HEK293 (cell line): Measurements from ENCODE around the gene MRPL32.

Experiments used
- CTCF ChIA-PET: fragments of 350-600 bp; formaldehyde crosslinking; extraction: SDS; loops from one replicate; lab custom pipeline; 2021; ENCODE audit warnings: antibody characterized with exemption; lab: Yijun Ruan, JAX
- POLR2A ChIA-PET: fragments of 300-600 bp; formaldehyde crosslinking; extraction: SDS; loops from one replicate; lab custom pipeline; 2020; ENCODE audit warnings: antibody characterized with exemption, inconsistent platforms; lab: Yijun Ruan, JAX
- H3K27ac ChIP-seq: fragments of 200-500 bp; sonication (Bioruptor generic); 2 replicates; pipeline ENCODE4 v1.5.1; 2014; ENCODE audit warnings: low read depth, low read length, control low read depth, inconsistent platforms; ENCODE audit errors: extremely low read depth
- H3K36me3 ChIP-seq, 2 experiments: fragments of 200-500 bp in 1 of 2; sonication (Bioruptor generic) in 1 of 2; 1 replicate in 1 of 2; 2 replicates in 1 of 2; pipeline ENCODE4 v1.5.1; 2014 to 2017; ENCODE audit warnings: inconsistent platforms in 2 of 2, low read length in 2 of 2; ENCODE audit not compliant: control insufficient read depth in 2 of 2, insufficient read depth in 1 of 2
- H3K4me1 ChIP-seq: fragments of 200-500 bp; sonication (Bioruptor generic); 2 replicates; pipeline ENCODE4 v1.5.1; 2014; ENCODE audit warnings: mild to moderate bottlenecking, low read length, inconsistent platforms; ENCODE audit not compliant: control insufficient read depth, insufficient read depth
- H3K4me3 ChIP-seq: 2 replicates; pipeline ENCODE4 v1.5.1; 2011; ENCODE audit warnings: low read depth, mild to moderate bottlenecking, control low read depth, low read length, moderate library complexity
- H3K9me3 ChIP-seq: fragments of 200-500 bp; sonication (Bioruptor generic); 2 replicates; pipeline ENCODE4 v1.5.1; 2014; ENCODE audit warnings: low read depth, low read length, inconsistent platforms; ENCODE audit not compliant: control insufficient read depth, insufficient read depth
- EGR2 ChIP-seq: fragments of 450-650 bp; formaldehyde crosslinking; IDR thresholded peaks from 2 replicates; pipeline ENCODE4 v1.5.1; 2016; ENCODE audit warnings: low read depth, missing biosample characterization, missing genetic modification characterization
- GLI2 ChIP-seq: fragments of 450-650 bp; formaldehyde crosslinking; IDR thresholded peaks from 2 replicates; pipeline ENCODE4; 2017; ENCODE audit warnings: missing biosample characterization, missing genetic modification characterization, low read depth, borderline replicate concordance
- GLIS1 ChIP-seq: fragments of 450-650 bp; formaldehyde crosslinking; IDR thresholded peaks from 2 replicates; pipeline ENCODE4 v1.5.1; 2016; ENCODE audit warnings: missing biosample characterization, missing genetic modification characterization
- IKZF3 ChIP-seq: fragments of 450-650 bp; IDR thresholded peaks from 2 replicates; pipeline ENCODE4 v1.5.0; 2018; ENCODE audit warnings: missing biosample characterization, mild to moderate bottlenecking, missing genetic modification characterization, moderate library complexity
- OVOL3 ChIP-seq: fragments of 450-650 bp; formaldehyde crosslinking; IDR thresholded peaks from 2 replicates; pipeline ENCODE4 v1.5.1; 2016; ENCODE audit warnings: missing biosample characterization, missing genetic modification characterization
- RBAK ChIP-seq: fragments of 450-650 bp; formaldehyde crosslinking; IDR thresholded peaks from 2 replicates; pipeline ENCODE4 v1.5.1; 2016; ENCODE audit warnings: missing biosample characterization, missing genetic modification characterization
- ZBTB8A ChIP-seq: fragments of 450-650 bp; formaldehyde crosslinking; IDR thresholded peaks from 2 replicates; pipeline ENCODE4 v1.5.1; 2016; ENCODE audit warnings: missing biosample characterization, missing genetic modification characterization
- ZEB2 ChIP-seq: fragments of 450-650 bp; formaldehyde crosslinking; IDR thresholded peaks from 2 replicates; pipeline ENCODE4 v1.5.1; 2016; ENCODE audit warnings: missing biosample characterization, missing genetic modification characterization
- ZNF10 ChIP-seq: fragments of 450-650 bp; formaldehyde crosslinking; IDR thresholded peaks from 2 replicates; pipeline ENCODE4 v1.5.1; 2017; ENCODE audit warnings: missing biosample characterization, missing genetic modification characterization
- ZNF121 ChIP-seq: fragments of 450-650 bp; formaldehyde crosslinking; IDR thresholded peaks from 2 replicates; pipeline ENCODE4 v1.5.1; 2016; ENCODE audit warnings: missing biosample characterization, missing genetic modification characterization
- ZNF174 ChIP-seq: fragments of 450-650 bp; formaldehyde crosslinking; IDR thresholded peaks from 2 replicates; pipeline ENCODE4 v1.5.0; 2017; ENCODE audit warnings: missing biosample characterization, mild to moderate bottlenecking, missing genetic modification characterization
- ZNF23 ChIP-seq: fragments of 450-650 bp; formaldehyde crosslinking; IDR thresholded peaks from 2 replicates; pipeline ENCODE4 v1.5.1; 2016; ENCODE audit warnings: missing biosample characterization, missing genetic modification characterization, borderline replicate concordance
- ZNF514 ChIP-seq: fragments of 450-650 bp; formaldehyde crosslinking; IDR thresholded peaks from 2 replicates; pipeline ENCODE4 v1.5.1; 2016; ENCODE audit warnings: missing biosample characterization, missing genetic modification characterization
- ZNF600 ChIP-seq: fragments of 450-650 bp; formaldehyde crosslinking; IDR thresholded peaks from 2 replicates; pipeline ENCODE4 v1.5.1; 2016; ENCODE audit warnings: missing biosample characterization, missing genetic modification characterization
- ZNF610 ChIP-seq: fragments of 450-650 bp; formaldehyde crosslinking; IDR thresholded peaks from 2 replicates; pipeline ENCODE4 v1.5.1; 2016; ENCODE audit warnings: missing biosample characterization, missing genetic modification characterization, borderline replicate concordance
- ZNF660 ChIP-seq: fragments of 450-650 bp; IDR thresholded peaks from 2 replicates; pipeline ENCODE4 v1.5.1; 2018; ENCODE audit warnings: missing biosample characterization, mild to moderate bottlenecking, missing genetic modification characterization
- ZNF701 ChIP-seq: fragments of 450-650 bp; formaldehyde crosslinking; IDR thresholded peaks from 2 replicates; pipeline ENCODE4 v1.5.1; 2016; ENCODE audit warnings: missing biosample characterization, missing genetic modification characterization
- TF ChIP-seq, protein P1 (sequence below): IDR thresholded peaks from 2 replicates; pipeline ENCODE4 v1.6.1; 2011; ENCODE audit warnings: mild to moderate bottlenecking, low read depth, low read length, borderline replicate concordance
- TF ChIP-seq, protein P2 (sequence below): fragments of 450-650 bp; formaldehyde crosslinking; IDR thresholded peaks from 2 replicates; pipeline ENCODE4 v1.5.1; 2016; ENCODE audit warnings: missing biosample characterization, missing genetic modification characterization, low read depth
- TF ChIP-seq, protein P3 (sequence below): fragments of 450-650 bp; formaldehyde crosslinking; conservative IDR thresholded peaks from 2 replicates; pipeline ENCODE4 v1.5.1; 2016; ENCODE audit warnings: low read depth, missing biosample characterization, missing genetic modification characterization
- TF ChIP-seq, protein P4 (sequence below): fragments of 450-650 bp; formaldehyde crosslinking; IDR thresholded peaks from 2 replicates; pipeline ENCODE4 v1.5.1; 2016; ENCODE audit warnings: missing biosample characterization, missing genetic modification characterization
- TF ChIP-seq, protein P5 (sequence below): fragments of 450-650 bp; formaldehyde crosslinking; IDR thresholded peaks from 2 replicates; pipeline ENCODE4 v1.5.1; 2017; ENCODE audit warnings: missing biosample characterization, missing genetic modification characterization

The MRPL32 gene

DNA sequence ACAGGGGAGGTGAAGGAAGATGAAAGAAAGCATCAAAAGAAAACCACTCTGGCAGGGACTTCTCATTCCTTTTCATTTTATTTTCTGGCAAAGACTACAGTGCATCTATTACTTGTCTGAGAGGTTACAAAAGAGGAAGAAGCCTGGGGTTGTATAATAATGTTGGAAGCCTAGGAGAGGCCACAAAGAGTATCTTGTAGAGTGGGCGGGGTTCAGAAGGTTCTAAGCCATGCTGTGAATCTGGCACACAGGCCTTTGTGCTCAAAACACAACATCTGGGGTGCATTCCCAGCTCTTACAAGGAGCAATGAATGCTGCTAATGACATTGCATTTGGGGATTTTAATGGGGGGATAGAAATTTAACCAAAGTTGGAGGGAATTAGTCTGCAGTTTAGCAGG, 49.4 kb downstream of the MRPL32 start (continued):
- TF ChIP-seq, protein P1, sequence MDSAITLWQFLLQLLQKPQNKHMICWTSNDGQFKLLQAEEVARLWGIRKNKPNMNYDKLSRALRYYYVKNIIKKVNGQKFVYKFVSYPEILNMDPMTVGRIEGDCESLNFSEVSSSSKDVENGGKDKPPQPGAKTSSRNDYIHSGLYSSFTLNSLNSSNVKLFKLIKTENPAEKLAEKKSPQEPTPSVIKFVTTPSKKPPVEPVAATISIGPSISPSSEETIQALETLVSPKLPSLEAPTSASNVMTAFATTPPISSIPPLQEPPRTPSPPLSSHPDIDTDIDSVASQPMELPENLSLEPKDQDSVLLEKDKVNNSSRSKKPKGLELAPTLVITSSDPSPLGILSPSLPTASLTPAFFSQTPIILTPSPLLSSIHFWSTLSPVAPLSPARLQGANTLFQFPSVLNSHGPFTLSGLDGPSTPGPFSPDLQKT: no peak

DNA sequence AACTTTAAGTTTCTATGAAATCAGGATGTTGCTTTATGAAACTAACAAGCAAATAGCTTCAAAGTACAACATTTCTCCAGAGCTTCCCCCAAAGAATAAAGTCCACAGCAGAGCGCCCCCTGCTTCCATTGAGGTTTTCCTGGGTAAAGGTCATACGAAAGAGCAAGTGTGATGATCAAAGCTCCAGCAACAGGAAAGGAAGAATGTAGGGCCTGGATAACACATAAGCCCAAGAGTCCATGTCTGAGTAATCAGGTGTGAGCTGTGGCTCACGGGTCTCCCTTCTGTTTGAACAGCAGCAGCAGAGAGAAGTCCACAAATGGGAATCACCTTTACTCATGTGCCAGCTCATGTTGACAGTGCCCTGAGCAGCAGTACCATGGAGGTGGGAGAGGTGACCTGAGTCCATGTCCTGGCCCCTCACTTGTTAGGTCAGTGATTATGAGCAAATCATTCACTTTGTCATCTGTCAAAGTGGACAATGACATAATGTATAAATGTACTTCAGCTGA, 50.5 kb downstream of the MRPL32 start:
- H3K4me3 ChIP-seq: no peak overlapping the region
- H3K9me3 ChIP-seq: no peaks in the 10 kb centered on the region
- no peak overlapping the region for H3K27ac ChIP-seq
- POLR2A ChIA-PET: no interaction called here
- TF ChIP-seq ZNF660 (tag by site-specific recombination): no peak
- no peak for TF ChIP-seq EGR2 (tag by site-specific recombination)
- TF ChIP-seq ZNF701 (tag by site-specific recombination): no peak
- TF ChIP-seq, protein P2, sequence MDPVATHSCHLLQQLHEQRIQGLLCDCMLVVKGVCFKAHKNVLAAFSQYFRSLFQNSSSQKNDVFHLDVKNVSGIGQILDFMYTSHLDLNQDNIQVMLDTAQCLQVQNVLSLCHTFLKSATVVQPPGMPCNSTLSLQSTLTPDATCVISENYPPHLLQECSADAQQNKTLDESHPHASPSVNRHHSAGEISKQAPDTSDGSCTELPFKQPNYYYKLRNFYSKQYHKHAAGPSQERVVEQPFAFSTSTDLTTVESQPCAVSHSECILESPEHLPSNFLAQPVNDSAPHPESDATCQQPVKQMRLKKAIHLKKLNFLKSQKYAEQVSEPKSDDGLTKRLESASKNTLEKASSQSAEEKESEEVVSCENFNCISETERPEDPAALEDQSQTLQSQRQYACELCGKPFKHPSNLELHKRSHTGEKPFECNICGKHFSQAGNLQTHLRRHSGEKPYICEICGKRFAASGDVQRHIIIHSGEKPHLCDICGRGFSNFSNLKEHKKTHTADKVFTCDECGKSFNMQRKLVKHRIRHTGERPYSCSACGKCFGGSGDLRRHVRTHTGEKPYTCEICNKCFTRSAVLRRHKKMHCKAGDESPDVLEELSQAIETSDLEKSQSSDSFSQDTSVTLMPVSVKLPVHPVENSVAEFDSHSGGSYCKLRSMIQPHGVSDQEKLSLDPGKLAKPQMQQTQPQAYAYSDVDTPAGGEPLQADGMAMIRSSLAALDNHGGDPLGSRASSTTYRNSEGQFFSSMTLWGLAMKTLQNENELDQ (tag by site-specific recombination): no peak
- TF ChIP-seq RBAK (tag by site-specific recombination): no peak
- TF ChIP-seq, protein P3, sequence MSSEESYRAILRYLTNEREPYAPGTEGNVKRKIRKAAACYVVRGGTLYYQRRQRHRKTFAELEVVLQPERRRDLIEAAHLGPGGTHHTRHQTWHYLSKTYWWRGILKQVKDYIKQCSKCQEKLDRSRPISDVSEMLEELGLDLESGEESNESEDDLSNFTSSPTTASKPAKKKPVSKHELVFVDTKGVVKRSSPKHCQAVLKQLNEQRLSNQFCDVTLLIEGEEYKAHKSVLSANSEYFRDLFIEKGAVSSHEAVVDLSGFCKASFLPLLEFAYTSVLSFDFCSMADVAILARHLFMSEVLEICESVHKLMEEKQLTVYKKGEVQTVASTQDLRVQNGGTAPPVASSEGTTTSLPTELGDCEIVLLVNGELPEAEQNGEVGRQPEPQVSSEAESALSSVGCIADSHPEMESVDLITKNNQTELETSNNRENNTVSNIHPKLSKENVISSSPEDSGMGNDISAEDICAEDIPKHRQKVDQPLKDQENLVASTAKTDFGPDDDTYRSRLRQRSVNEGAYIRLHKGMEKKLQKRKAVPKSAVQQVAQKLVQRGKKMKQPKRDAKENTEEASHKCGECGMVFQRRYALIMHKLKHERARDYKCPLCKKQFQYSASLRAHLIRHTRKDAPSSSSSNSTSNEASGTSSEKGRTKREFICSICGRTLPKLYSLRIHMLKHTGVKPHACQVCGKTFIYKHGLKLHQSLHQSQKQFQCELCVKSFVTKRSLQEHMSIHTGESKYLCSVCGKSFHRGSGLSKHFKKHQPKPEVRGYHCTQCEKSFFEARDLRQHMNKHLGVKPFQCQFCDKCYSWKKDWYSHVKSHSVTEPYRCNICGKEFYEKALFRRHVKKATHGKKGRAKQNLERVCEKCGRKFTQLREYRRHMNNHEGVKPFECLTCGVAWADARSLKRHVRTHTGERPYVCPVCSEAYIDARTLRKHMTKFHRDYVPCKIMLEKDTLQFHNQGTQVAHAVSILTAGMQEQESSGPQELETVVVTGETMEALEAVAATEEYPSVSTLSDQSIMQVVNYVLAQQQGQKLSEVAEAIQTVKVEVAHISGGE: no peak
- no peak for TF ChIP-seq IKZF3 (tag by site-specific recombination)
- TF ChIP-seq ZNF514 (tag by site-specific recombination): no peak
- no peak for TF ChIP-seq ZNF121 (tag by site-specific recombination)
- no peaks in the 10 kb centered on the region for H3K36me3 ChIP-seq
- CTCF ChIA-PET: interaction anchor here (0.6 to 1.0 kb wide), 4 partner anchors 10 to 473 kb away, joined by 3 read pairs; no protein-coding TSS in a partner anchor
- H3K4me1 ChIP-seq: no peaks in the 10 kb centered on the region

DNA sequence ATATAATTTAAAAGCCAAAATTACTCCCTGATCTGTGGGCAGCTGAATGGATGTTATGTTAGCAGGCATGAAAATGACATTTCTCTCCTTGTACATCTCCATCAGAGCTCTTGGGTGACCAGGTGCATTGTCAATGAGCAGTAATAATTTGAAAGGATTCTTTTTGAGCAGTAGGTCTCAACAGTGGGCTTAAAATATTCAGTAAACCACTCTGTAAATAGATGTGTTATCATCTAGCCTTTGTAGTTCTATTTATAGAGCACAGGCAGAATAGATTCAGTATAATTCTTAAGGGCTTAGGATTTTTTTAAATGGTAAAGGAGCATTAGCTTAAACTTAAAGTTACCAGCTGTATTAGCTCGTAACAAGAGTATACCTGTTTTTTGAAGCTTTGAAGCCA, 52.0 kb downstream of the MRPL32 start:
- Histone ChIP-seq H3K4me1 (no peaks in the 10 kb centered on the region), H3K36me3 (no peaks in the 10 kb centered on the region), H3K4me3 (no peak overlapping the region), H3K9me3 (no peaks in the 10 kb centered on the region), H3K27ac (no peak overlapping the region)
- ChIA-PET POLR2A (no interaction called here), CTCF (interaction anchor here (0.6 to 0.9 kb wide), 2 partner anchors 43 to 124 kb away, joined by 3 read pairs; no protein-coding TSS in a partner anchor)
- TF ChIP-seq ZNF610 (tag by site-specific recombination) (no peak), GLIS1 (tag by site-specific recombination) (no peak), ZNF10 (tag by site-specific recombination) (no peak), ZNF514 (tag by site-specific recombination) (no peak), ZNF23 (tag by site-specific recombination) (no peak), ZEB2 (tag by site-specific recombination) (no peak), OVOL3 (no peak), ZBTB8A (tag by site-specific recombination) (no peak), ZNF600 (tag by site-specific recombination) (no peak), ZNF174 (tag by site-specific recombination) (no peak), GLI2 (no peak)
- TF ChIP-seq, protein P4, sequence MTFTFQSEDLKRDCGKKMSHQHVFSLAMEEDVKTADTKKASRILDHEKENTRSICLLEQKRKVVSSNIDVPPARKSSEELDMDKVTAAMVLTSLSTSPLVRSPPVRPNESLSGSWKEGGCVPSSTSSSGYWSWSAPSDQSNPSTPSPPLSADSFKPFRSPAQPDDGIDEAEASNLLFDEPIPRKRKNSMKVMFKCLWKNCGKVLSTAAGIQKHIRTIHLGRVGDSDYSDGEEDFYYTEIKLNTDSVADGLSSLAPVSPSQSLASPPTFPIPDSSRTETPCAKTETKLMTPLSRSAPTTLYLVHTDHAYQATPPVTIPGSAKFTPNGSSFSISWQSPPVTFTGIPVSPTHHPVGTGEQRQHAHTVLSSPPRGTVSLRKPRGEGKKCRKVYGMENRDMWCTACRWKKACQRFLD (tag by site-specific recombination): no peak
- TF ChIP-seq, protein P5, sequence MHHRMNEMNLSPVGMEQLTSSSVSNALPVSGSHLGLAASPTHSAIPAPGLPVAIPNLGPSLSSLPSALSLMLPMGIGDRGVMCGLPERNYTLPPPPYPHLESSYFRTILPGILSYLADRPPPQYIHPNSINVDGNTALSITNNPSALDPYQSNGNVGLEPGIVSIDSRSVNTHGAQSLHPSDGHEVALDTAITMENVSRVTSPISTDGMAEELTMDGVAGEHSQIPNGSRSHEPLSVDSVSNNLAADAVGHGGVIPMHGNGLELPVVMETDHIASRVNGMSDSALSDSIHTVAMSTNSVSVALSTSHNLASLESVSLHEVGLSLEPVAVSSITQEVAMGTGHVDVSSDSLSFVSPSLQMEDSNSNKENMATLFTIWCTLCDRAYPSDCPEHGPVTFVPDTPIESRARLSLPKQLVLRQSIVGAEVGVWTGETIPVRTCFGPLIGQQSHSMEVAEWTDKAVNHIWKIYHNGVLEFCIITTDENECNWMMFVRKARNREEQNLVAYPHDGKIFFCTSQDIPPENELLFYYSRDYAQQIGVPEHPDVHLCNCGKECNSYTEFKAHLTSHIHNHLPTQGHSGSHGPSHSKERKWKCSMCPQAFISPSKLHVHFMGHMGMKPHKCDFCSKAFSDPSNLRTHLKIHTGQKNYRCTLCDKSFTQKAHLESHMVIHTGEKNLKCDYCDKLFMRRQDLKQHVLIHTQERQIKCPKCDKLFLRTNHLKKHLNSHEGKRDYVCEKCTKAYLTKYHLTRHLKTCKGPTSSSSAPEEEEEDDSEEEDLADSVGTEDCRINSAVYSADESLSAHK (tag by site-specific recombination): no peak
